GM19099 (cell line): ENCODE measurements around the gene ZSCAN20.

Experiments used
- POLR2A ChIP-seq: IDR thresholded peaks from 3 replicates; pipeline ENCODE4 v1.6.1; 2011; ENCODE audit warnings: low read depth; ENCODE audit not compliant: insufficient read length; ENCODE audit errors: extremely low read depth

Gene ZSCAN20

DNA sequence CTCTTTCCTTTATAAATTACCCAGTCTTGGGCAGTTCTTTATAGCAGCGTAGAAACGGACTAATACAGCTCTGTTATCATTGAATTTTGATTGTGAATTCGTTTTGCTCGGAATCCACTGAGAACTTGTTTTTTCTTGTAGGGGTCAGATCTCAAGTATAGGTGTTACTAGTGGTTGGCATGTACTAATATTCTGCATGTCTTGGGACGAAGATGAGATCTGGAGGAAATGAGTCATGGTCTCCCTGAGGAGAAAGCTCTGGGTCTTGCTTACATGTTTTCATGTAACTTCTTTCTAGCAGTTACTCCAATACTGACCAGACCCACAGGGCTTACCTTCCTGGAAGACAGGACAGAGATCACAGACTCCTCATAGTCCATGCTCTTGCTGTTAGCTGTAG lies 30.3 kb downstream of the ZSCAN20 start:
- TF ChIP-seq POLR2A = no peak

DNA sequence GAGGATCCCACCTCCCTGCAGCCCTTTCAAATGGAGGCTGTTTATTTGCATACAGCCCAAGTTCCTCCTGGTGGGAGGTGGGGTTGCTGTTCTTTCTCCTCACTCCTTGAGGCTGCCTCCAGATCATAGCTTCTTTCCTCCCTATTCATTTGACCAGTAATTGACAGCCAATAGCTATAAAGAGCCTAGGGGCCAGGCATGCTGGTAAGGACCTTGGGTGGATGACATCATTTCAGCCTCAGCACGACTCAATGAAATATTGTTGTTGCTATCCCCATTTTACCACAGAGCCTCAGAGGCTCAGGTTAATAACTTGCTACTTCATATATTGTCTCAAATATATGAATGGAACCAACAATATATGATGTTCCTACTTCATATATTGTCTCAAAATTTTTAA lies 31.1 kb downstream of the ZSCAN20 start:
- no peak for TF ChIP-seq POLR2A

DNA sequence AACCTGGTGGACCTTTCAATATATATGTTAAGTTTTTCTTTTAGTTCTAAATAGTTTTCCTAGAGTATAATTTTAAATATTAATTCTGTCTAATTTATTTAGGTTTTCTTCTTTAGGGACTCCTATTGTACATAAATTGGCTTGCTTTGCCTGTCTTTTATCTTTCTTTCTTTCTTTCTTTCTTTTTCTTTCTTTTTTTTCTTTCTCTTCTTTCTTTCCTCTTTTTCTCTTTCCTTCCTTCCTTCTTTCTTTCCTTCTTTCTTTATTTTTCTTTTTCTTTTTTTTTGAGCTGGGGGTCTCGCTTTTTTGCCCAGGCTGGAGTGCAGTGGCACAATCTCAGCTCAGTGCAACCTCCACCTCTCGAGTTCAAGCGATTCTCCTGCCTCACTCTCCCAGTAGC lies 35.2 kb downstream of the ZSCAN20 start:
- TF ChIP-seq POLR2A = no peak

GRCh38 chr1:33508151-33508550 lies 35.7 kb downstream of the ZSCAN20 start:
- no peak for TF ChIP-seq POLR2A

GRCh38 chr1:33512226-33513011 lies 40.0 kb downstream of the ZSCAN20 start:
- no peak for TF ChIP-seq POLR2A

- no peak for TF ChIP-seq POLR2A
Measured at GRCh38 chr1:33515112-33515511, 42.7 kb downstream of the ZSCAN20 start.

DNA sequence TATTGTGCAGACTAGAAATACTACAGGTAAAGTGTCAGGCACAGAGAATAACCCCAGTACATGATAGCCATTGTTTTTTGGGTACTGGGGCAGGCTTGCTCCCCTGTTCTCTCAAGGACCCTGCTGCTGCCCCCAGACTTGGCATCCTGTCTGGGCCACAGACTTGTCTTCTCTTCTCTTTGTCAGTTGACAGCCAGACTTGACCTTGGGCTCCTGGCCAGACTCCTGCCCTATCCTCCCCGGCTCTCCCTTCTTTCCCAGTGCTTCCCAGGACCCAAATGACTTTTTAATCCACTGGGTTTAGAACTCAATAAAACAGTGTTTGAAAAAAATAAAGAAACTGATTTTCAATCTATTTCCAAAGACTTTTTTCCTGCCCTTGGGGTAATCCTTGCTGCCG lies 43.2 kb downstream of the ZSCAN20 start:
- no peak for TF ChIP-seq POLR2A

GRCh38 chr1:33516428-33516827 lies 44.0 kb downstream of the ZSCAN20 start:
- no peak for TF ChIP-seq POLR2A

DNA sequence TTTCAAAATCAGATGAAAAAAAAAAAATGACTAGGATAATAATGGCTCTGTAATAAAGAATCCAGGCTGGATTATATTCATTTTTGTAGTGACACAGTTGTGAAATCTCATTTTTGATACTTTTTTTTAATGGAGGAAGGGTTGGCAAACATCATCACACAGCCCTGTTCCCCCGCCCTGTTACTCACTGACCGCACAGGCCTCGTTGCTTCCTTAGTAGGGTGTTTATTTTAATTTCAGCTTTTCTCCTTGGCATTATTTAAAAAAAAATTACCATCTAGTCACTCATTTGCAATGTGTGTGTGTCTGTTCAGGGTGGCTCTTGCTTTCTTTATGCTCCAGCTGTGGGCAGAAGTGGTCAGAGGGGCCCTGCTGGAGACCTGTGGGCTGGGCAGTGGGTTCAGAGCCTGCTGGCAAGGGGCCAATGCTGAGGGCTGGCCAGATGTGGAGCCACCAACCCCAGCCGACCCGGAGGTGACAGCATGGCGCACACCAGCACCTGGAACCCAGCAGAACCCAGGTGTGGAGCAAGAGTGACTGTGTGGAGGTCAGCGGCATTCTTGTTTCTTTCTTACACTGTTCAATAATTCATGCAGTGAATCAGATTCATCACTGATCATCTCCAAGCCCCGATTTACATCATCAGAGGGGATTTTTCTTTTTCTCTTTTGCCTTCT lies 44.6 kb downstream of the ZSCAN20 start:
- no peak for TF ChIP-seq POLR2A

GRCh38 chr1:33517596-33518250 lies 45.3 kb downstream of the ZSCAN20 start:
- no peak for TF ChIP-seq POLR2A

GRCh38 chr1:33519240-33519884 lies 46.9 kb downstream of the ZSCAN20 start:
- no peak for TF ChIP-seq POLR2A

- TF ChIP-seq POLR2A = no peak
Measured at GRCh38 chr1:33524586-33524985, 52.1 kb downstream of the ZSCAN20 start.

GRCh38 chr1:33527934-33528333 lies 55.5 kb downstream of the ZSCAN20 start:
- no peak for TF ChIP-seq POLR2A

- no peak for TF ChIP-seq POLR2A
Measured at GRCh38 chr1:33529957-33530356, 57.5 kb downstream of the ZSCAN20 start.

- TF ChIP-seq POLR2A = no peak
Measured at GRCh38 chr1:33532250-33532649, 59.8 kb downstream of the ZSCAN20 start.

DNA sequence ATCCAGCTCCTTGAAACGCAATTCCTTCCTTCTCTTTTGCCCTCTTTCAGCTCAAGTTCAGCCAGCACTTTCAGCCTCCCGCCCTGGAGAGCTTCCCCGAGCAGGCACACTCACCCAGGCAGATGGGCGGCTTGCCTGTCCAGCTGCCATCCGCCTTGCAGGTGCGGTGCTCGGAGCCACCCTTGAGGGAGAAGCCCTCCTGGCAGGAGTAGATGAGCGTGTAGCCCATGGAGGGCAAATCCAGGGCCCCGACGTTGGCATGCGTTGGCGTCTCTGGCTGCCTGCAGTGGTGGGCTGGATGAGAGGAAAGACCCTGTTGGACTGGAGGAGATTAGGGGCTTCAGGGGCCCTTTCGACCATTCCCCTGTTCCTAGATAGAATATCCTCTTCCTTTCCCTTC lies 60.5 kb downstream of the ZSCAN20 start:
- no peak for TF ChIP-seq POLR2A

DNA sequence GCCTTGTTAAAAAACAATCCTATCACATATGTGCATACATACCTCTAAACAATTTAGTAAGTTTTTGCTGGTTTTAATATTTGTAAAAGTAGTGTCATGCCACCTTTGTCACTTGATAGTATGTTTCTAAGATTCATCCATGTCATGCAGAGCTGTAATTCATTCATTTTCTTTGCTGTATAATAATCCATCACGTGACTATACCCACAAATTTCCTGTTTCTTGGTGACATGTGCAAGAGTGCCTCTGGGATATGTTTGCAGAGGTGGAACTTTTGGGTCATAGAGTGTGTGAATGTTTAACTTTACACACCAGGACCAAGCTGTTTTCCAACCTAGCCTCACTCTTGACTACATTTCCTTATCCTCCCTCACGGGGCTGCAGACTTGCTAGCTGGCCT lies 62.9 kb downstream of the ZSCAN20 start:
- TF ChIP-seq POLR2A = no peak
